Right ventricle myocardium inferior (tissue), 1 donor: ENCODE results near the gene PRRG1. TPM values are rescaled to one million over a fixed set of nuclear protein-coding genes. Genes with fewer than 3 reads are reported as not detected.
A peak's percentile ranks its signal among the peaks of the same experiment; 100 is the strongest.
"Not testable (repeated sequence)": the region's sequence is repeated elsewhere in the genome, so short reads cannot be mapped to it uniquely, and the experiment has no call there.

ENCODE experiments used
- ATAC-seq: fragments of 200-7000 bp; cut with Tn5 transposase; one replicate; pipeline ENCODE4 v1.9.1; 2020; ENCODE audit warnings: mild to moderate bottlenecking, moderate library complexity
- DNase-seq: peaks from one replicate; pipeline ENCODE4 v3.0.0; 2021; ENCODE audit errors: missing footprints
- intact Hi-C: fragments of 100-400 bp; cut with DNase I; formaldehyde crosslinking; loops from one replicate; pipeline ENCODE4 v1.11.0; 2022
- total RNA-seq: library from RNA; stranded (reverse); fragmentation: NEBNext Ultra II Directional; extraction: Animal tissue kit (Norgen Biotek cat#: 25700); gene quantifications from one replicate; pipeline ENCODE4 v1.2.1, GENCODE V29; 2021
- donor health status: DM: no; HTN: yes; CAD: no; lungs with severe emphysema.

Gene PRRG1
- total RNA-seq, 1 donor from 2014 or later: 15.9 TPM

DNA sequence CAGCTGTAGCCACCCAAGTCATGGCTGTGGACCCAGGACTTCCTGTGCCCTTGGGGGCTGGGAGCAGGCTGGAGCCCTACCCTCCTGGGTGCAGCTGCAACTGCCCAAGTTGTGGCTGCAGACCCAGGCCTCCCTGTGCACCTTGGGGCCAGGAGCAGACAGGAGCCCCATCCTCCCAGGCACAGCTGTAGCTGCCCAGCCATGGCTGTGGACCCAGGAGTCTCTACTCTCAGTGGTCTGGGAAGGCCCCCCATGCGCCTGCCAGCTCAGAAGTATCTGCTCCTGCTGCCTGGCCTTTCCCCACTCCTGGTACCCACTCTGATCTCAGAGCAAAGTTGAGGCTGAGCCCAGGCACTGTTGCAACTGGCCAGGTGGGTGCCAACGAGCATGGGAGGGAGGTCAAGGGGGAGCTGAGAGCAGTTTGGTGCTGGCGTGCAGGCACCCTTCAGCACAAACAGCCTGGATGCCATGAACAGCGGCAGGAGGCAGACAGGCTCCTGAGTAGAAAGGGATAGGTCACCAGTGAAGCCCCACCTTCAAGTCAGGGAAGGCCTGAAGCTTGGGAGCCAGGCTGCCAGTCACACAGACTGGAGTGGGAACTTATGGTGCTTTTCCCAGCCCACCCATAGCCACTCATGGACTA is 21.5 kb downstream of the PRRG1 start:
- intact Hi-C loops: no loop called here
- DNase-seq (no peak), ATAC-seq (no peak)

DNA sequence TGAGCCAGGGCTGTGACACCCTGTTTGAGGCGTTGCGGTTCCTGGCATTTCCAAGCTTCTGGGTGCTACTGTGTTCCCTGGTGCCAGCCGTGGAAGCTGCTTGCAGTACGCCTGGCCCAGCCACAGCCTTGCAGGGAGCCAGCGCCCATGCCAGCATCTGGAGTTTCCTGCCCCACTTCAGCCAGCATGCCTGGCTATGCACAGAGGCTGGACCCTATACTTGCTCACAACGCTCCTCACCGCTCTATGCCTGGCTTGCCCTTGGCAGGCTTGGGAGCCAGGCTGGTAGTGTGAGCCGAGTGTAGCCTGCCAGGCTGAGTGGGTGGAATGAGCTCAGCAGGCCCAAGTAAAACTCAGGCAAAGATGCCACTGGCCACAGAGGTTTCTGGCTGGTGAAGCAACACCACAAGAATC is 22.4 kb downstream of the PRRG1 start:
- intact Hi-C loops: no loop called here
- DNase-seq: peak; percentile 63

DNA sequence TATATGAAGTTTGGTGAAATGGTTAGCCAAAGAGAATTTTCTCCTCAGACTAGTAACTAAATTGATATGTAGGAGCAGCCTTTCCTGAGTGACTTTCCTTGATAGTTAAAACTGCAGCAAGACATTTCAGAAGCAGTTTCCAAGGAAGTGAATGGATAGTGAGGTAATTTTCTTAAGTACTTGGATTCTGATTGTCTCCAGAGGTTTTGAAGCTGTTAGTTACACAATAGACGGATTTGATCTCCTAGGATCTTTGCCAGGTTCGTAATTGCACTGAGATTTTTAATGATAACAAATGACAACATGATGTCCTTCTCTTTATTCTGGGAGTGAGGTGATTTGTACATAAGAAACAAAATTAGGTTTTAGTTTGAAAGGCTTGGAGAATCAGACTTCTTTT is 29.2 kb downstream of the PRRG1 start:
- DNase-seq (no peak), ATAC-seq (peak; percentile 54)
- intact Hi-C loops: no loop called here

More for the DNA sequence above, 22.4 kb downstream of the PRRG1 start:
- ATAC-seq: peak; percentile 85

DNA sequence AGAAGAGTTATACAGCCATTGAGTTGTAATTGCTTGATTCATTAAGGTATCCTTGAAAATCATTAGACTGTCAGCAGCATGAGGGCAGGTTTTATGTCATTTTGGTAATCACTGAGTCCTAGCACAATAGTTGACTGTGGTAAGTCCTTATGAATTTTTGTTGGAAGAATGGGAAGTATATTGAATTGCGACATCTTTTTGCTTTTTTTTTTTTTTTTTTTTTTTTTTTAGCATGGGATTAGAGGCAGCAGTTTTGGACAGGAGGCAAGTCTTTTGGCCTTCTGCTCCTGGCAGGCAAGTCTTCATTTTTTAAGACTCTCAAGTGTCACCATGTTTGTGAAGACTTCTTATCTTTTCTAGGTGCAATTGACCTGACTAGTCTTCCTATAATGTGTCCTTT is 29.7 kb downstream of the PRRG1 start:
- DNase-seq (no peak), ATAC-seq (peak; percentile 67)
- intact Hi-C loops: no loop called here

DNA sequence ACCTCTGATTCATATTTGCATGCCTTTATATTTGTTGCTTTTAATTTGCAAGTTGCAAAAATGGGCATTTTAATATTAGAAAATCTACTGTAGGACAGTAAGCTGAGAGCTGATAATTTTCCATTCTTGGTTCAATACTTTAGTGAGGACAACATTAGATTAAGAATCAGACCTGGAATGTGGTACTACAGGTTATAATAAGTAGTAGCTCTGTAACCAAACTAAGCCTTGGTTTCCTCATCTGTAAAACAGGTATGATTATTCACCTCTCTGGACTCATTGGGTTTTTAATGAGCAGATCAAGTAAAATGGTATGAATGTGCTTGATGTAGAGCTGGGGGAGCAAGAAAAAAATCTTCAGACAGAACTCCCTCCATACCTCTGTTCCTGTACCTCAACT is 31.1 kb downstream of the PRRG1 start:
- intact Hi-C loops: no loop called here
- ATAC-seq (no peak), DNase-seq (no peak)

DNA sequence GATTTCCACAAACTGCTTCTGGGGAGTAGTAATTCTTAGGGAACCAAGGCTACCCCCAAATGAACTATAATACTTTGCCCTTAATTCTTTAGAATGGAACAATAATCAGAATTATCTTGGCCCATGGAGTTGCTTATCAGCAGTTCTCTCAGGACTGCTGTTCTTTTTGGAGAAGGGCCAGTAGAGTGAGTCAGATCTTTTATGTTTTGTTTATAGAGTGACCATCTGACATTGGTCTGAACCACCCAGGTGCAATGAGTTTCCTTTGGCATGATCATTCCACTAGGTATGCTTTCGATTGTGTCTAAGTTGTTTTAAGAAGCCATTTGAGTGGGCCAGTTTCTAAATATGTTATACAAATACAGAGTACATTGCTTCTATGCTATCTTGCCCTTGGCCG is 31.8 kb downstream of the PRRG1 start:
- ATAC-seq (no peak), DNase-seq (no peak)
- intact Hi-C loops: no loop called here

DNA sequence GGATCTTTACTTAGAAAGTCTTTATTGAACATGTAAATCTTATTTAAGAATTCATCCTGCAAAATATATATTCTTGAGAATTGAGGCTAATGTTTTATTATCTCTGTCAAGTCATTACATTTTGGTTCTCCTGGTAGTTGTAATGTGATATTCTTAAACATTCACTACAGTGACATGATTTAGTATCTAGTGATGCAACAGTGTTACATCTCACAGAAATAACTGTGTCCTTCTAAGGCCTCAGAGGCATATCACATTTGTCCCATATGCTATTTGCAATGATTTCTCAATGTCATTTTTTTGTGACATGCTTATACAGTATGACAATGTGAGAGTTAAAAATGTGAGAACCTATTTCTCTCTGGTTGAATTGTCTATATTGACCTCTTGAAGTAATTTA is 34.1 kb downstream of the PRRG1 start:
- intact Hi-C loops: no loop called here
- no peak for ATAC-seq

DNA sequence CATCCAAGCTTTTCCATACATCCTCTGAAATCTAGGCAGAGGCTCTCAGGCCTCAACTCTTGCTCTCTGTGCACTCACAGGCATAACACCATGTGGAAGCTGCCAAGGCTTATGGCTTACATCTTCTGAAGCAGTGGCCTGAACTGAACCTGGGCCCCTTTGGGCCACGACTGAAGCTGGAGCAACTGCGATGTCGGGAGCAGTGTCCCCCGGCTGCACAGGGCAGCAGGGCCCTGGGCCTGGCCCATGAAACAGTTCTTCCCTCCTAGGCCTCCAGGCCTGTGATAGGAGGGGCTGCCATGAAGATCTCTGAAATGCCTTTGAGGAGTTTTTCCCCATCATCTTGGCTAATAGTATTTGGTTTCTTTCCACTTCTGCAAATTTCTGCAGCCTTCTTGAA is 39.2 kb downstream of the PRRG1 start:
- no peak for DNase-seq
- intact Hi-C loops: no loop called here
- ATAC-seq: no peak

More for the DNA sequence above, 34.1 kb downstream of the PRRG1 start:
- DNase-seq: no peak

DNA sequence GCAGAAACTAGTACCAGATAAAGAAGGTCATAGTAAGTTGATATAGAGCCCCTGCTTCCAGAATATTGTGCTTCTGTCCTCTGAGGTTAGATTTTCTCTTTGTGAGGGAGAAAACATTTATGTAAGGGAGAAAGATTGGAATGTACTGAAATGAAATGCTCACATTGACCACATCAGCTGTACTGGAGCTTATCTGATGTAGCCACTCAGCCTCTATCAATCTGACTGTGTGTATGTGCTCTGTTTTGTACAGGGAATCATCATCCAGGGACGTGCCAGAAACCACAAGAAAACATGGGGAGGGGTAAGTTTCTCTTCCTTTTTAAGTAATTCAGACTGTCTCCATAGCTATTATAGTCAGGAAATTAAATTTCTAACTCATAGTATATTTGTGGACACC is 56.8 kb downstream of the PRRG1 start:
- intact Hi-C loops: no loop called here
- DNase-seq (no peak), ATAC-seq (peak; percentile 64)

DNA sequence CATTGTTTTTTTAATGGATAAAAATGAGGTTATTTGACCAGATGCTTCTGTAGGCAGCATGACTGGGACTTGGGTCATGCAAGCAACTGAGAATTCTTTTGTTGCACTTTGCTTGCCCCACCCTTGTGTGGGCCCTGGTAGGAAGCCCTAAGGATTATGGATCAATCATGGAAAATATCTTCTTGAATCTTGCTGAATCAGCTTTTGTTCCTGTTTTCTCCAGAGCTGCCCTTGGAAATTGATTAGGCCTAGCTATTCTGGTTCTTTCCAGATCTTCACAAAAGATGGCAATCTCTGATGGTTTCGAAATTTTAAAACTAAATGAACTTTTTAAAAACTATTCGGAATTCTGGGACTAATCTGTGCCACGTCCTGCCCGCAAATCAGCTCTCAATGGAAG is 58.6 kb downstream of the PRRG1 start:
- intact Hi-C loops: no loop called here
- DNase-seq: no peak
- ATAC-seq: no peak

DNA sequence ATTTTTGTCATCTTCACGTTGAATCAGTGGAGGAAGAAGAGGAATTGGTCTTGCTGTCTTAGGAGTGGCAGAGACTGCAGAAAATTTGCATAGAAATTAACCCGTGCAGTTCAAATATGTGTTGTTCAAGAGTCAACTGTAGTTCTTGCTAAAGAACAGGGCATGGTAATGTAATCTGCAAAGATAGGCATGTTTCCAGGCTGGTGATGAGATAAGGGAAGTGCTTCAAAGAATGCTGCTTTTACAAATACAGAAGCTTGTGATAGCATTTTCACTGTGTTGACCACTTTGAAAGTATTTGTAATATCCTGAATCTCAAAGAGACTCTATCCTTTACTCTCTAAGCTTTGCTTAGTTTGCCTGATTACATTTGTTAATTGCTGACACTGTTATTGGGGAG is 60.1 kb downstream of the PRRG1 start:
- intact Hi-C loops: no loop called here
- no peak for DNase-seq
- no peak for ATAC-seq

DNA sequence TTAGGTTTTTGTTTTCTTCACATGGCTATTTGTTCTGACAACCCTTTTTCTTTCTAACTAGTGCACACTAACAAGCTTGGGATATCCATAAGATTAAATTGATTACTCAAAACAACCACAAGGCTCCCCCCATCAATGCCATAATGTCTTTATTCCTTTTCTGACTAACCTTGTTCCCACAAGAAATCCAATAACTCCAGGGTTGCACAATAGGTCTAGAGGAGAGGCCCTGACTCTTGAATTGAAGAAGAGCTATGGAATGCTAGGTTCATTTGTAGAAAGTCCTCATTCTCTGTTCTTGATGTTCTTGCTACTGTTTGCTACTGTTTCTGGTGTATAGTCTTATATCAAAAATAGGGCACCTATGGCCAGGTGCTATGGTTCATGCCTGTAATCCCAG is 71.0 kb downstream of the PRRG1 start:
- intact Hi-C loops: no loop called here
- ATAC-seq (no peak), DNase-seq (no peak)

DNA sequence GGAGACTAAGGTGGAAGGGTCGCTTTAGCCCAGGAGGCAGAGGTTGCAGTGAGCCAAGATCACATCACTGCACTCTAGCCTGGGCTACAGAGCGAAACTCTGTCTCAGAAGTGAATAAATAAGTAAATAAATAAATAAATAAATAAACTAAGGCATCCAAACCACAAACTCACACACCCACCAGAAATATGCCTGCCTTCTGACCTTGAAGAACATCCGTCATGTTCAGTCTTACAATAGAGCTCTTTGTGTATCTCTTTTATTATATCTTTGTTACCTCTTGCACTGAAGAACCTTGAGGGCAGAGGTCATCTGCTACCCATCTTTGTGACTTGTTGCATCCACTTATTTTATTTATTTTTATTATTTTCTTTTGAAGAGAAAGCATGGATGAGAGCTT is 71.6 kb downstream of the PRRG1 start:
- DNase-seq: no peak
- ATAC-seq: no peak
- intact Hi-C loops: no loop called here

DNA sequence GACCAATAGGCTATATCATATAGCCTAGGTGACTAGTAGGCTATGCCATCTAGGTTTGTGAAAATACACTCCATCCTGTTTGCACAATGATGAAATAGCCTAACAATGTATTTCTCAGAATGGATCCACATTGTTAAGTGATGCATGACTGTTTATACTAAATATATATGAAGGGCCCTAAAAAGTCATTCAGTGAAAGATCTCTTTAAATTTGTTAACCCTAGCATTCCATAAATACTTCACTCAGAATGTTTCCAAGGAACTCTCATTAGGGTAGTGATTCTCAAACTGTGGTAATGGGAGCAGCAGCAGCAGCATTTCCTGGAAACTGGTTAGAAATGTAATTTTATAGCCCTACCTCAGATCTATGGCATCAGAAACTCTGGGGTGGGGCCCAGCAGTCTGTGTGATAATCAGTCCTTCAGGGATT is 74.9 kb downstream of the PRRG1 start:
- no peak for ATAC-seq
- intact Hi-C loops: no loop called here
- no peak for DNase-seq

DNA sequence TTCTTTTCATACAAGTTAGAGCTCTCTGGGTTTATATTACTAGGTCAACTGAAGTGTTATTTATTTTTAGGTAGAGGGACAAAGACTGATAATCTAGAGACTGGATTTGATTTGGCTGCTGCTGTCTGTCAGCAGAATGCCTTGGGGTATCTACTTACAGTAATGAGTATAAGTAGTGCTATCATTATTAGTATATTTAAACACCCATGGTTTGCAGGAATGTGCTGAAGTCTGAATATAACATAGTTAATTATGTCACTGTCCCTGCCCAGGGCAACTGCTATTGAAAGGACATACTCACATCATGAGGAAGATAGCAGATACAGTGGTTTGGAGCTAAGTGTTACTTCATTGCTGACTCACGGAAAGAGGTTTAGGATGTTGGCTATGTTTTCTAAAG is 76.2 kb downstream of the PRRG1 start:
- ATAC-seq (peak; percentile 52), DNase-seq (no peak)
- intact Hi-C loops: no loop called here

DNA sequence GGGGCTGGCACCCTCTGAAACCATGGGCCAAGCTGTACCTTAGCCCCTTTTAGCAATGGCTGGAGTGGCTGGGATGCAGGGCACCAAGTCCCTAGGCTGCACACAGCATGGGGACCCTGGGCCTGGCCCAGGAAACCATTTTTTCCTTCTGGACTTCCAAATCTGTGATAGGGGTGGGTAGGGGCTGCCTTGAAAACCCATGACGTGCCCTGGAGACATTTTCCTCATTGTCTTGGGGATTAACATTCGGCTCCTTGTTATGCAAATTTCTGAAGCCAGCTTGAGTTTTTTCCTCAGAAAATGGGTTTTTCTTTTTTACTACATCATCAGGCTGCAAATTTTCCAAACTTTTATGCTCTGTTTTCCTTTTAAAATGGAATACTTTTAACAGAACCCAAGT is 79.8 kb downstream of the PRRG1 start:
- DNase-seq, ATAC-seq, intact Hi-C loops: not testable (repeated sequence)

DNA sequence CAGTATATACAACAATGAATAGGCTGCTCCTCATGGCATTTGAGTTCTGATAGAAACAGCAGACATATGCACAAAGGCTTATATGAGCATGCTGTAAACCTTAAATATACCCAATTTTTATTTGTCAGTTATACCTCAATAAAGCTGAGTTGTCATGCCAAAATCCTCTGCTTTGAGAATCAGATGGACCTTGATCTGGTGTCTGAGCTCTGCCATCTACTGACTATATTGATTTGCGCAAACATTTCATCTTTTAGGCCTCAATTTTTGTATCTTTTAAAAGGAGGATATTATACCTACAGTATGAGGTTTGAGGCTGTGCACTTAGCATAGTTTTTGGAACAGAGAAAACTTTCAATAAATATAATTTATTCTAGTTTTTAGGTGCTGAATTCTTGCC is 85.2 kb downstream of the PRRG1 start:
- ATAC-seq (no peak), DNase-seq (no peak)
- intact Hi-C loops: no loop called here

DNA sequence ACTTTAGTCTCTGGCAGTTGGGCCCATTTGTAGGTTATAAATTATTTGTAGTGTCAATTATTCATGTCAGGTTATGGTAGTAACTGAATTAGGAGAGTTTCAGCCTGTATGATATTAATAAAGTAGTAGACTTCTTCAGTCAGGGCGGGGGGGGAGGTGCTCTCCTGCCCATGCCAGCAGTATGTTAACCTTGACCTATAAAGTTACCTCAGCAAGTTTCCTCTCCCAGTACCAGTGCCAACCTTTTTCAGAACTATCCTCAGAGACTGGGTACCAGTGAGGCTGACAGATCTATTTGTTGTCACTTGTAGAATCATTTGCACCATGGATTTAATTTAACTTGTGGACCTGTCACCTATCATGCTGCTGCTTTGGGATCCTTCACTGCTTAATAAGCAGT is 88.0 kb downstream of the PRRG1 start:
- DNase-seq (no peak), ATAC-seq (no peak)
- intact Hi-C loops: no loop called here

DNA sequence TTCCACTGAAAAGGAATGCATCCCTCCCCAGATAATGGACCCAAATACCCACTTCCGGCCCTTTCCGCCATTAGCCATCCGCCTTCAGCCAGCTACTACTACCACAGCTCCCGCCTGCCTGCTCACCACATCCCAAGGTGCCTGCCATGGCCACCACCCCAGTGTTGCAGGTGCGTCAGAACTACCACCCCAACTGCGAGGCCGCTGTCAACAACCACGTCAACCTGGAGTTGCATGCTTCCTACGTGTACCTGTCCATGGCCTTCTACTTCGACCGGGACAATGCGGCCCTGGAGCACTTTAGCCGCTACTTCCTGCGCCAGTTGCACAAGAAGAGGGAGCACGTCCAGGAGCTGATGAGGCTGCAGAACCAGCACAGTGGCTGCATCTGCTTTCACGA is 92.2 kb downstream of the PRRG1 start:
- intact Hi-C loops: no loop called here
- DNase-seq (no peak), ATAC-seq (no peak)

DNA sequence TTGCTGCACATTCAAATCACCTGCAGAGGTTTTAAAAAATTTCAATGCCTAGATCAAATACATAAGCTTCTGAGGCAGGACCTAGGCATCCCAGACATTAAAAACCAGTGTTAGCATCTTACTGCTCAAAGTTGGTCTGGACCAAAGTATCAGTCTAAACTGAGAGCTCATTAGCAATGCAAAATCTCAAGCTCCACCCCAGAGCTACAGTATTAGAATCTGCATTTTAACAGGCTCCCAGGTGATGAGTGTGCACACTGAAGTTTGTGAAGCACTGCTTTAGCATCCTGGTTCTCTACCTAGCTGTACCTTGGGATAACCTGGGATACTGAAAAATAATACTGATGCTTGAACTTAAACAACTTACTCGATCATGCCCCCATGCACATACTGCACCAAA is 96.0 kb downstream of the PRRG1 start:
- no peak for DNase-seq
- intact Hi-C loops: no loop called here
- no peak for ATAC-seq

DNA sequence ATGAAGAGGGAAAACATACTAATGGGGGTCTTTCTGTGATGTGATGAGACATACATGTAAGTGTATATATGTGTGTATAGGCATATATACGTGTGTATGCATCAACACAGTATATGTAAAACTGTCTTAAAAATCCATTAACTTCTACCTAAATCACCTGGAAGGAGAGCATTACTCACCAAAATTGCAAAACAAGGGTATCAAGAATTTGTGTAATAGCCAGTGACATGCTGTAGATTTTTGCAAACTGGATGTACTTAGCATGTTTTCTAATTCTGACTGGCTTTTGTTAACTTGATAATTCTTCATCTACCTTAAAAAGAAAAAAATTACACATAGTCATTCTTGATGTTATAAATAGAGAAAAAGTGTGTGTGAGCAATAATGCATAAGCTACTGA is 104.7 kb downstream of the PRRG1 start:
- intact Hi-C loops: no loop called here
- ATAC-seq: no peak
- DNase-seq: no peak
